G401 (cell line): ENCODE results near the gene VEGFB. TPM values are rescaled to one million over a fixed set of nuclear protein-coding genes. Genes with fewer than 3 reads are reported as not detected.

Experiments used
- DNase-seq: peaks from one replicate; pipeline ENCODE4 v3.0.0-alpha.2; 2015; ENCODE audit warnings: low spot score
- in situ Hi-C: cut with HindIII; loops from 2 replicates; pipeline ENCODE4 v1.10.0; 2016; ENCODE audit warnings: low sequenced_read_pairs, mixed read lengths
- total RNA-seq: library from RNA; depleted of rRNA; stranded (reverse); fragments of >200 nt; shearing (Covaris generic); gene quantifications from 2 replicates; pipeline ENCODE4 v1.2.3, GENCODE V29; 2014

VEGFB gene
- total RNA-seq, 1 experiment from 2014 or later: 14.6 TPM

DNA sequence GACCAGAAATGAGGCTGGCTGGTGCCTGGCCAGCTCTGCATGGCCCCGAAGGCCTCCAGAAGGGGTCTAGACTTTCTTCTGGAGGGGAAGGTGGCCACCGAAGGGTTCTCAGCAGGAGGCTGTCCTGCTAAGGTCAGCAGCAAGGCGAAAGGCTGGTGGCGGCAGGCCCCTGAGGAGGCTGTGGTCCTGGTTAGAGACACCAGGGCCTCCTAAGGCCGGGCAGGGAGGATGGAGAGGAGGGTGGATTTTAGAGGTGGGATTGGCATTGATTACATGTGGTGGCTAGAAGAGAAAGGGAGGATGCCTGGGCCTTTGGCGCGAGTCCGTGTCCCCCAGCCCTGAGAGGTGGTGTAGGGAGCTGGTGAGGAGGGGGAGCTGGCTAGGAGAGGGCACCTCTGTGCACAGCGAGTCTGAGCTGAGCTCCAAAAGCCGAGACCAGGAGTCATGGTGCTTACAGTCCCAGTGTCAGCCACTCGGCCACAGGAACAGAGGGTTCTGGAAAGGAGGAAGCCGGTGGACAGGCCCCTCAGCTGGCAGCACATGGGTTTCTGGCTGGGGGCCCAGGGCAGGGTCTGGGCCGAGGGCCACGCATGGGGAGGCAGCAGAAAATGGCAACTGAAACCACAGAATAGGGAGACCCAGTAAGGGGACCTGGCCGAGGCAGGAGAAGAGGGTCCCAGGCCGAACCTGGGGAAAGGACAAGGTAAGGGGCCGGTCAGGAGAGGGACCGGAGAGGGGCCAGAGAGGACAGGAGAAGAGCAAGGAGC is 25.4 kb upstream of the VEGFB start:
- in situ Hi-C loops: loop anchor here (10.0 kb wide), 1 partner anchor 66 kb away; no protein-coding TSS in a partner anchor
- DNase-seq: no peak

GRCh38 chr11:64209563-64209843 is 24.9 kb upstream of the VEGFB start:
- no peak for DNase-seq
- in situ Hi-C loops: loop anchor here (10.0 kb wide), 1 partner anchor 65 kb away; no protein-coding TSS in a partner anchor

GRCh38 chr11:64210301-64211020 is 23.9 kb upstream of the VEGFB start:
- in situ Hi-C loops: no loop called here
- peak; percentile 70 for DNase-seq

DNA sequence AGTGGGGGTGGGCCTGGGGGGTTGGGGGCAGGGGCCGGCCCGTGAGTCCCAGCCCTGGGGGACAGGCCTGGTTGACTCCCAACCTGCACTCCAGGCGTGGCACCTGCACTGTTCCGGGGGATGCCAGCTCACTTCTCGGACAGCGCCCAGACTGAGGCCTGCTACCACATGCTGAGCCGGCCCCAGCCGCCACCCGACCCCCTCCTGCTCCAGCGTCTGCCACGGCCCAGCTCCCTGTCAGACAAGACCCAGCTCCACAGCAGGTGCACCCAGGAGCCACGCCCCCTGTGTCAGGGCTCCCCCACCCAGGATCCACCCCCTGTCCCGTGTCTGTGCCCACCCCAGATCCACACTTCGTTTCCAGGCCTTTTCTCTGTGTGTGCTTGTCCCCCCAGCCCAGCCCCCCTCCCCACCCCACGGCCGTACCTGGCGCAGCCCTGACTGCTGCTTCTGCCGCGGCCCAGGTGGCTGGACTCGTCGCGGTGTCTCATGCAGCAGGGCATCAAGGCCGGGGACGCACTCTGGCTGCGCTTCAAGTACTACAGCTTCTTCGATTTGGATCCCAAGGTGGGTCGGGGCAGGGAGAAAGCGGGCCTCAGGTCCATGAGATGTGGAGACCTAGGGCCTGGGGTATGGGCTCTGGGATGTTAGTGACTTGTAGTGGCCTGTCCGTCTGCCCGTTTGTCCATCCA is 23.1 kb upstream of the VEGFB start:
- DNase-seq: no peak
- in situ Hi-C loops: no loop called here

DNA sequence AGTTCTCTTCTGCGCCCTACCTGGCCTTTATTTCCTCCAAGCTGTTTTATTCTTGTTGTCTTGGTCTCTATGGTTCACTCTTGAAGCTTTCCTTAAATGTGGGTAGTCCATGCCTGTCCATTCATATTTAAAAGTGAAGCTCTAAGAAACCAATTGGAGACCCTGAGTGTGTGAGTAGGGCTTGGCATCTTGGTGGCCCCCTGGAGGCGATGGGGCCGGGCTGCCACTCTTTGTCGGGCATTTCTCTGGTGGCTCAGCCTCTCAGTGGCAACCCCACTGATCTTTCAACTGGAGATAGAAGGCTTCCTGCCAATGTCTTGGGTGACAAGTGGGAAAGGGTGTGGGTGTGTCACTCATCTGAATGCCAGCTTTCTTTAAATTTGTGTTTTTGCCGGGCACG is 17.5 kb upstream of the VEGFB start:
- no peak for DNase-seq
- in situ Hi-C loops: no loop called here

DNA sequence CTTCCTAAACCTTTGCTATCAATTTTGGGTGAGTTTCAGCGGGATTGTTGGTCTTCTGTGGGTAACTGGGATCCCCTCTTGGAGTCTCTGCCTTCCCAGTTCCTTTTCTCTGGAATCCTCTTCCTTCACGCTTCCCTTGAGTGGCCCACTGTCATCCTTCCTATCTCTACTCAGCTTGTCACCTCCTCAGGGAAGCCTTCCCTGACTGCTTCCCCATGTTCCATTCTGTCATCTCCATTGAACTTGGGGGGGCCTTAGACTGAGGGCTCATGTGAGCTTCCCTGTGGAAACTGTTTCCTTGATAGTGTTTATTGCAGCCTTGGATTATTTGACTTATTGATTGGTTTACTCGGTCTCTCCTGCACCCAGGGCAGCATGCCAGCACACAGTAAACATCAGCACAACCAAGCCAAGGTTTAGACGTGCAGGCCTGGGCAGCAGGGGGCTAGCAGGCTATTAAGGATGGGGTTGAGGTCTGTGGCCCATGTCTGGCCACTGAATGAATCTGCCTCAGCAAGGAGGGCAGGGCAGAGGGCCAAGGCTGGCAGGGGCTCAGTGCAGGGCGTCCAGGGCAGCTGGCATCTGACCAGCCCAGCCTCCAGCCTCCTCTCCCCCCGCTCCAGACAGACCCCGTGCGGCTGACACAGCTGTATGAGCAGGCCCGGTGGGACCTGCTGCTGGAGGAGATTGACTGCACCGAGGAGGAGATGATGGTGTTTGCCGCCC is 15.6 kb upstream of the VEGFB start:
- DNase-seq: no peak

GRCh38 chr11:64219354-64219684 is 15.1 kb upstream of the VEGFB start:
- DNase-seq: no peak
- in situ Hi-C loops: no loop called here

More for the DNA sequence above, 15.6 kb upstream of the VEGFB start:
- in situ Hi-C loops: no loop called here

DNA sequence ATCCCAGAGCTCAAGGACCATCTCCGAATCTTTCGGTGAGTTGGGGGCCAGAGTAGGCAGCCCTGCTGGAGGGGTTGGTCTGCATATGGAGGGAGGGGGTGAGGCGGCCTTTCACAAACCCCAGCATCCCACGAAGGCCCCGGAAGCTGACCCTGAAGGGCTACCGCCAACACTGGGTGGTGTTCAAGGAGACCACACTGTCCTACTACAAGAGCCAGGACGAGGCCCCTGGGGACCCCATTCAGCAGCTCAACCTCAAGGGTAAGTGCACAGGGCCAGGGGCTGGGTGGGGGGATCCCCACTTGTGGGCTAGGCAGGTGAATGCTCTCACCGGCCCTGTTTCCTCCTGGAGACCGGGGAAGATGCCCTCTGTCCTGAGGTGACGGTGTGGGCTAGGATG is 14.6 kb upstream of the VEGFB start:
- DNase-seq: no peak
- in situ Hi-C loops: no loop called here

DNA sequence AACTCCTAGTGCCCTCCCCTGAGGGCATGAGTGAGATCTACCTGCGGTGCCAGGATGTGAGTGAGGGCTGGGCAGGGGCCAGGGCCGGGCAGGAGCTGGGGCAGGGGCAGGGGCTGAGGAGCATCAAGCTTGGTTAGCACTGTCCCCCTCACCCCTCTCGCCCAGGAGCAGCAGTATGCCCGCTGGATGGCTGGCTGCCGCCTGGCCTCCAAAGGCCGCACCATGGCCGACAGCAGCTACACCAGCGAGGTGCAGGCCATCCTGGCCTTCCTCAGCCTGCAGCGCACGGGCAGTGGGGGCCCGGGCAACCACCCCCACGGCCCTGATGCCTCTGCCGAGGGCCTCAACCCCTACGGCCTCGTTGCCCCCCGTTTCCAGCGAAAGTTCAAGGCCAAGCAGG is 14.1 kb upstream of the VEGFB start:
- in situ Hi-C loops: no loop called here
- DNase-seq: no peak

DNA sequence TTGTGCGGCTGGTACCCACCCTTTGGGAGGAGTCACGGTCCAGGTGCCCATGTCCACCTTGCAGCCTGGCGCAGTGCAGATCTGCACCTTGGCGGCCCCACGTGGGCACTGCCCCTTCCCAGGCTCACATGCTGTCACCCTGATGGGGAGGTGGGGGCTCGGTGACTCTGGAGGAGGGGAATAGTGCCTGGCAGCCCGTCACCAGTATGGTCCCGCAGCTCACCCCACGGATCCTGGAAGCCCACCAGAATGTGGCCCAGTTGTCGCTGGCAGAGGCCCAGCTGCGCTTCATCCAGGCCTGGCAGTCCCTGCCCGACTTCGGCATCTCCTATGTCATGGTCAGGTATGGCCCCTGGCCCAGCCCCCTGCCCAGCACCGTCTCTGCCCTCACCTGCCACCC is 13.6 kb upstream of the VEGFB start:
- in situ Hi-C loops: no loop called here
- DNase-seq: no peak

- no peak for DNase-seq
- in situ Hi-C loops: no loop called here
Observed at GRCh38 chr11:64222651-64223000, 11.8 kb upstream of the VEGFB start.

DNA sequence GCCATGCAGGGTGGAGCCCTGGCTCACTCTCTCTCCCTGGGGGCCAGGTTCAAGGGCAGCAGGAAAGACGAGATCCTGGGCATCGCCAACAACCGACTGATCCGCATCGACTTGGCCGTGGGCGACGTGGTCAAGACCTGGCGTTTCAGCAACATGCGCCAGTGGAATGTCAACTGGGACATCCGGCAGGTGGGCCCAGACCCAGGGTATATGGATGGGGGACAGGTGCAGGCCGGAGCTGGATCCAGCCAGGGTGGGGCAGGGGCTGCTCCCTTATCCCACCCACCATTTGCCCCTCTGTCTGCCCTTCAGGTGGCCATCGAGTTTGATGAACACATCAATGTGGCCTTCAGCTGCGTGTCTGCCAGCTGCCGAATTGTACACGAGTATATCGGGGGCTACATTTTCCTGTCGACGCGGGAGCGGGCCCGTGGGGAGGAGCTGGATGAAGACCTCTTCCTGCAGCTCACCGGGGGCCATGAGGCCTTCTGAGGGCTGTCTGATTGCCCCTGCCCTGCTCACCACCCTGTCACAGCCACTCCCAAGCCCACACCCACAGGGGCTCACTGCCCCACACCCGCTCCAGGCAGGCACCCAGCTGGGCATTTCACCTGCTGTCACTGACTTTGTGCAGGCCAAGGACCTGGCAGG is 11.3 kb upstream of the VEGFB start:
- DNase-seq: no peak
- in situ Hi-C loops: no loop called here

GRCh38 chr11:64224151-64224890 is 10.1 kb upstream of the VEGFB start:
- DNase-seq: no peak
- in situ Hi-C loops: no loop called here

- no peak for DNase-seq
- in situ Hi-C loops: no loop called here
Observed at GRCh38 chr11:64224891-64225607, 9.3 kb upstream of the VEGFB start.

DNA sequence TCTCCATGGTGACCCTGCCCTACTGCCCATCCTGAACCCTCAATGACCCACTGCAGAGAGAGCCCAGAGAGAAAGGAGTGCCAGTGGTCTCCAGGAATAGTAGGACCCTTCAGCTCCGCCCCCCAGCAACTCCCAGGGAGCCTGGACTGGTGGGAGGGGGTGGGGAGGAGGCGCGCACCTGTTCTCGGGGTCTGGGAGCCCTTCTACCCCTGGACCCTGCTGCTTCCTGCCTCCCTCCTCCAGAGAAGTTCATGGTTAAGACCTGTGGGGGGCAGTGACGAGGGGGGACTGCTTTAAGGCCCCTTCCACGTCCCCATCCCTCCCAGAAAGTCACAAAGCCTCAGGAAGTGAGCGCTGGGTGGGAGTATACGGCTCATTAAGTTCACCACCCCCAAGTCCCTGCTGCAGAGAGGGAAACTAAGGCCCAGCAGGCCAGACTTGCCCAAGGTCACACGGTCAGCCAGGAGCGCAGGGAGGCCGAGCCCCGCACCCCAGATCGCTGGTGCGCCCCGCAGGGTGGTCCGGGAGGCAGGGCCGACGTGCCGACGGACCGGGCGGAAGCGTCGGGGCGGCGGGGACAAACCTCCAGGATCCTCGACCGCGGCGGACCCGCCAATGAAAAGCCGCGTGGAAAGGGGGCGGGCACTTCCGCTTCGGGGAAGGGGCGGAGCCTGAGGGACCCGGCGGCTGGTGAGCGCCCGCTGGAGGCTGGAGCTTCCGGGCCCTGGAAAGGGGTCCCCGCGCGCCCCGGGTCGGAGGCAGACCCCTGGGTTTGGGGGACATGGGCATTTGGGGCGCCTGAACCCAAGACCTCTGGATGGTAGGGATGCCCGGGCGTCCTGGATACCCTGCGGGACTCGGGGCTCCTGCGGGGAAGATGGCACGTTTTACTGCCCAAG is 8.5 kb upstream of the VEGFB start, which contains the start of the genes NUDT22 and TRPT1:
Gene NUDT22 (plus strand): TSS at position 667 of the 899 bp plus-strand sequence. CDS start 379 bp downstream, outside the sequence.
Gene TRPT1 (minus strand): TSS at position 579 of the 899 bp plus-strand sequence. CDS start 326 bp downstream, at position 253.
- DNase-seq: peak; percentile 85

GRCh38 chr11:64226507-64227051 is 7.8 kb upstream of the VEGFB start:
- no peak for DNase-seq
- in situ Hi-C loops: no loop called here

More for the DNA sequence above, 8.5 kb upstream of the VEGFB start, which contains the start of the genes NUDT22 and TRPT1:
- in situ Hi-C loops: no loop called here
